ENCODE results near the gene ITPR2. TPM values are rescaled to one million over a fixed set of nuclear protein-coding genes. Genes with fewer than 3 reads are reported as not detected.
A peak's percentile ranks its signal among the peaks of the same experiment; 100 is the strongest.

The ITPR2 gene
- total RNA-seq, 3 donors from 2014 or later (not counting 1 experiment from before 2014, with no cell fraction given), result 59.1 to 70.7 (median 68.2) TPM

DNA sequence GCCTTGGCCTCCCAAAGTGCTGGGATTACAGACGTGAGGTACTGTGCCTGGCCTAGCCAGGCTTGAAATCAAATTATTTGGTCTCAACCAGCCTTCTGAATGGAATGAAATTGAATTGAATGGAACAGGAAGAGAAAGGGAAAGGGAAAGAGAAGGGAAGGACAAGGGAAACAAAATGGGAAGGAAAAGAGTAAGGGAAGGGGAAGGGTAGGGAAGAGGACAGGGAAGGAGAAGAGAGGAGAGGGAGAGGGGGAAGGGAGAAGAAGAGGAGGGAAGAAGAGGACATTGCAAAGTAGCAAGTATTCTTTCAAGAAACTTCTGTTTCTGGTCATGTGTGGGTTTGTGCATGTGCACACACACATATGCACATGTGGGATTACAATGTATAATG, 97.8 kb downstream of the ITPR2 start:
- no peak for ATAC-seq
- Histone ChIP-seq H3K4me3 (ENCODE audit: low read length) (no peak overlapping the region), H3K4me1 (ENCODE audit: control insufficient read depth, insufficient read depth, low read length) (peaks cover 7% of the 10 kb centered on the region), H3K36me3 (ENCODE audit: control insufficient read depth, insufficient read depth, low read length) (no peaks in the 10 kb centered on the region), H3K27ac (ENCODE audit: low read length) (no peak overlapping the region), H3K9me3 (ENCODE audit: control insufficient read depth, insufficient read depth, low read length) (no peaks in the 10 kb centered on the region), H3K27me3 (ENCODE audit: control insufficient read depth, insufficient read depth, low read length) (no peaks in the 10 kb centered on the region)
- TF ChIP-seq, protein P1, sequence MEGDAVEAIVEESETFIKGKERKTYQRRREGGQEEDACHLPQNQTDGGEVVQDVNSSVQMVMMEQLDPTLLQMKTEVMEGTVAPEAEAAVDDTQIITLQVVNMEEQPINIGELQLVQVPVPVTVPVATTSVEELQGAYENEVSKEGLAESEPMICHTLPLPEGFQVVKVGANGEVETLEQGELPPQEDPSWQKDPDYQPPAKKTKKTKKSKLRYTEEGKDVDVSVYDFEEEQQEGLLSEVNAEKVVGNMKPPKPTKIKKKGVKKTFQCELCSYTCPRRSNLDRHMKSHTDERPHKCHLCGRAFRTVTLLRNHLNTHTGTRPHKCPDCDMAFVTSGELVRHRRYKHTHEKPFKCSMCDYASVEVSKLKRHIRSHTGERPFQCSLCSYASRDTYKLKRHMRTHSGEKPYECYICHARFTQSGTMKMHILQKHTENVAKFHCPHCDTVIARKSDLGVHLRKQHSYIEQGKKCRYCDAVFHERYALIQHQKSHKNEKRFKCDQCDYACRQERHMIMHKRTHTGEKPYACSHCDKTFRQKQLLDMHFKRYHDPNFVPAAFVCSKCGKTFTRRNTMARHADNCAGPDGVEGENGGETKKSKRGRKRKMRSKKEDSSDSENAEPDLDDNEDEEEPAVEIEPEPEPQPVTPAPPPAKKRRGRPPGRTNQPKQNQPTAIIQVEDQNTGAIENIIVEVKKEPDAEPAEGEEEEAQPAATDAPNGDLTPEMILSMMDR (IDR thresholded peaks at IDR 0.05), result no peak
- intact Hi-C loops (cut with micrococcal nuclease), result no loop called here
- no peak overlapping the region for H3K4me3 Mint-ChIP-seq
- DNase-seq, result no peak
- no peaks in the 10 kb centered on the region for H3K36me3 Mint-ChIP-seq
- H3K27ac Mint-ChIP-seq, result no peak overlapping the region
- no peaks in the 10 kb centered on the region for H3K27me3 Mint-ChIP-seq (ENCODE audit: low read depth in 2 of 2)
- peaks cover 2 to 4% of the 10 kb centered on the region in 2 donors for H3K9me3 Mint-ChIP-seq
- 100% methylated on average over 1 of the region's 1 CpG for WGBS (ENCODE audit: insufficient coverage)
- peaks cover 41 to 46% of the 10 kb centered on the region in 2 donors for H3K4me1 Mint-ChIP-seq

DNA sequence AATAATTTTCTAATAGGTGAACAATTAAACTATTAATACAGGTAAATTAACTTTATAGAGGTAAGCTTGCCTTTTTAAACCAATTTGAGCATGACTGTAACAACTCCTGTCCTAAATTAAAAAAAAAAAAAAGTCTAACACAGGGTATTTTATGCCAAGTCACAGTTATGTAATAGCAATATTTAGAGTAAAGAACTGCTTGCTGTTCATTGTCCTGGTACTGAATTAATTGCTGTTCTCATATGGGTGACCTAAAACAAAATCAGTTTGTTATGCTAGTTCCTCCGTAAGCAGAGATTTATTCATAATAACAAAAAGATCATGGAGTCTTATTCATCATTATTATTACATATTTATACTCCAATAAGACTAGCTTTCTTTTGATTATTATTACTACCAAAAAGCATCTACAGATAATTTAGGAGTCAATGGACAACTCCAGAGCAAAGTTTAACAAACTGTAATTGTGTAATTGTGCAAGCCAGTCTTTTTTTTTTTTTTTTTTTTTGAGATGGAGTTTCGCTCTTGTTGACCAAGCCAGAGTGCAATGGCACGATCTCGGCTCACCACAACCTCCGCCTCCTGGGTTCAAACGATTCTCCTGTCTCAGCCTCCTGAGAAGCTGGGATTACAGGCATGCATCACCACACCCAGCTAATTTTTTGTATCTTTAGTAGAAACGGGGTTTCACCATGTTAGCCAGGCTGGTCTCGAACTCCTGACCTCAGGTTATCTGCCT, 98.3 kb downstream of the ITPR2 start:
- H3K4me3 Mint-ChIP-seq, result no peak overlapping the region
- H3K4me1 Mint-ChIP-seq, result peaks cover 47 to 48% of the 10 kb centered on the region in 2 donors
- Histone ChIP-seq H3K9me3 (ENCODE audit: control insufficient read depth, insufficient read depth, low read length) (no peaks in the 10 kb centered on the region), H3K36me3 (ENCODE audit: control insufficient read depth, insufficient read depth, low read length) (no peaks in the 10 kb centered on the region), H3K4me1 (ENCODE audit: control insufficient read depth, insufficient read depth, low read length) (peaks cover 7% of the 10 kb centered on the region), H3K27ac (ENCODE audit: low read length) (no peak overlapping the region), H3K27me3 (ENCODE audit: control insufficient read depth, insufficient read depth, low read length) (no peaks in the 10 kb centered on the region), H3K4me3 (ENCODE audit: low read length) (no peak overlapping the region)
- H3K27ac Mint-ChIP-seq, result no peak overlapping the region
- H3K36me3 Mint-ChIP-seq, result no peaks in the 10 kb centered on the region
- no peaks in the 10 kb centered on the region for H3K27me3 Mint-ChIP-seq (ENCODE audit: low read depth in 2 of 2)
- TF ChIP-seq, protein P1 (IDR thresholded peaks at IDR 0.05), result no peak
- WGBS (ENCODE audit: insufficient coverage), result 94% methylated on average over 7 of the region's 8 CpGs
- DNase-seq (no peak), ATAC-seq (no peak)
- H3K9me3 Mint-ChIP-seq, result peaks cover 2 to 4% of the 10 kb centered on the region in 2 donors
- intact Hi-C loops (cut with micrococcal nuclease), result no loop called here

GRCh38 chr12:26732005-26732908, 100.7 kb downstream of the ITPR2 start:
- DNase-seq (no peak), ATAC-seq (peak; percentile 70 to 81 (median 80))
- Mint-ChIP-seq H3K27me3 (ENCODE audit: low read depth in 2 of 2) (no peaks in the 10 kb centered on the region), H3K9me3 (no peaks in the 10 kb centered on the region), H3K4me3 (no peak overlapping the region), H3K4me1 (peaks cover 64 to 71% of the 10 kb centered on the region in 2 donors), H3K27ac (peak overlapping the region; percentile 65 to 71), H3K36me3 (no peaks in the 10 kb centered on the region)
- H3K36me3 ChIP-seq (ENCODE audit: control insufficient read depth, insufficient read depth, low read length), result no peaks in the 10 kb centered on the region
- intact Hi-C loops (cut with micrococcal nuclease), result no loop called here
- TF ChIP-seq, protein P1 (IDR thresholded peaks at IDR 0.05), result no peak
- no peak overlapping the region for H3K4me3 ChIP-seq (ENCODE audit: low read length)
- no peaks in the 10 kb centered on the region for H3K9me3 ChIP-seq (ENCODE audit: control insufficient read depth, insufficient read depth, low read length)
- H3K27ac ChIP-seq (ENCODE audit: low read length), result peak overlapping the region; percentile 41
- H3K4me1 ChIP-seq (ENCODE audit: control insufficient read depth, insufficient read depth, low read length), result peaks cover 7% of the 10 kb centered on the region
- H3K27me3 ChIP-seq (ENCODE audit: control insufficient read depth, insufficient read depth, low read length), result no peaks in the 10 kb centered on the region
- WGBS (ENCODE audit: insufficient coverage), result 80% methylated on average over 4 of the region's 6 CpGs
